D721Med (cell line): ENCODE results near the gene GNRH2.
"Not testable (repeated sequence)": the region's sequence is repeated elsewhere in the genome, so short reads cannot be mapped to it uniquely, and the experiment has no call there.

Experiments
- DNase-seq: peaks from one replicate; pipeline ENCODE4 v3.0.0; 2011; ENCODE audit warnings: low spot score; ENCODE audit not compliant: insufficient read length
- FAIRE-seq: peaks from 2 replicates; lab custom pipeline; 2011; peaks lifted over from hg19 to GRCh38; lab: Jason Lieb, UNC
- TF ChIP-seq, protein P1 (sequence below): IDR thresholded peaks from 2 replicates; pipeline ENCODE4 v1.5.1; 2012; ENCODE audit warnings: mild to moderate bottlenecking, control low read depth; ENCODE audit not compliant: insufficient read depth; ENCODE audit errors: missing control alignments

Gene GNRH2

DNA sequence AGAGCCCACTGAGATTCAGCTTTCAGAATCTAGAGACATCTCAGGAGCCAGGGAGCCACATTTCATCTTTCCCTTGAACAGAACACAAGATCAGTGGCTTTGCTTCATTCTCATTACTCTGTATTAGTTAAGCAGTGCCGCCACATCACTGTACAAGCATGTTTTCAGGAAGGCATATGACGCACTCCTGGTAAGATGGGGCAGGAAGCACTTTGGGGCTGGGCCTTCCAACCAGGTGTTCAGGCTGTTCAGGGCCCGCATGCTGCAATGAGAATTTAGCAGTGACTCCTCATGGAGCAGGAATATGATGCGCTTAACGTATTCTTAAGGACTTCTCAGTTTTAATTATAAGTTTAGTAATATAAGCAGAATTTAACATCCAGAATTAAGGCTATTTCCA lies 29.7 kb upstream of the GNRH2 start:
- FAIRE-seq (no peak), DNase-seq (no peak)
- TF ChIP-seq, protein P1, sequence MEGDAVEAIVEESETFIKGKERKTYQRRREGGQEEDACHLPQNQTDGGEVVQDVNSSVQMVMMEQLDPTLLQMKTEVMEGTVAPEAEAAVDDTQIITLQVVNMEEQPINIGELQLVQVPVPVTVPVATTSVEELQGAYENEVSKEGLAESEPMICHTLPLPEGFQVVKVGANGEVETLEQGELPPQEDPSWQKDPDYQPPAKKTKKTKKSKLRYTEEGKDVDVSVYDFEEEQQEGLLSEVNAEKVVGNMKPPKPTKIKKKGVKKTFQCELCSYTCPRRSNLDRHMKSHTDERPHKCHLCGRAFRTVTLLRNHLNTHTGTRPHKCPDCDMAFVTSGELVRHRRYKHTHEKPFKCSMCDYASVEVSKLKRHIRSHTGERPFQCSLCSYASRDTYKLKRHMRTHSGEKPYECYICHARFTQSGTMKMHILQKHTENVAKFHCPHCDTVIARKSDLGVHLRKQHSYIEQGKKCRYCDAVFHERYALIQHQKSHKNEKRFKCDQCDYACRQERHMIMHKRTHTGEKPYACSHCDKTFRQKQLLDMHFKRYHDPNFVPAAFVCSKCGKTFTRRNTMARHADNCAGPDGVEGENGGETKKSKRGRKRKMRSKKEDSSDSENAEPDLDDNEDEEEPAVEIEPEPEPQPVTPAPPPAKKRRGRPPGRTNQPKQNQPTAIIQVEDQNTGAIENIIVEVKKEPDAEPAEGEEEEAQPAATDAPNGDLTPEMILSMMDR = no peak

DNA sequence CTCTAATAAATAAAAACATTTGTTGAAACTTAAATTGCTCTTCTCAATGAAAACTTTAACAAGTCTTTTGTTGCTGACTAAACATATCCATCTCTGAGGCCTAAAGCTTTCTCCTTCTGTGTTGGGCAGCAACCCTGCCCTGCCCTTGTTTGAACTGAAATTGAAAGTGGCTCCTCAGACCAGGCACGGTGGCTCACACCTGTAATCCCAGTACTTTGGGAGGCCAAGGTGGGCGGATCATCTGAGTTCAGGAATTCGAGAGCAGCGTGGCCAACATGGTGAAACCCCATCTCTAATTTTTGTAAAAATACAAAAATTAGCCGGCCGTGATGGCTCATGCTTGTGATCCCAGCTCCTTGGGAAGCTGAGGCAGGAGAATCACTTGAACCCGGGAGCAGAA lies 29.2 kb upstream of the GNRH2 start:
- DNase-seq (no peak), FAIRE-seq (no peak)
- TF ChIP-seq, protein P1 = no peak

DNA sequence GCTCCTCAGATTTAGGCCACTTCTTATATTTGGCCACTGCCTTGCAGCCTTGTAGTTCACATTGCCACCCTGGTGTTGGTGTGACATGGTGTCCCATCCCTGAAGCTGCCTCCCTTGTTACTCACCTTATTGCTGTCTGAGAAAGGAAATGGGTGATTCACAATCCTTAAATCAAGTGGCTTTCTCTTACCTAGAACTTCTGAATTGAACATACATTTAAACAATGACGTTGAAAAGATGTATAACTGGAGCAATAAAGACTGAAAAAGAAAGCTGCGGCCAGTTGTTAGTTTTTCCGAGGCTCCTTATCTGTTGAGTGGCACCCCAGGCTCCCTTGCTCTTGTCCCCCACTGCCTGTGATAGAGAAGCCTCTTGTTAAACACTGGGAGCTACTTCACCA lies 28.8 kb upstream of the GNRH2 start:
- DNase-seq = no peak
- no peak for FAIRE-seq
- TF ChIP-seq, protein P1 = no peak

DNA sequence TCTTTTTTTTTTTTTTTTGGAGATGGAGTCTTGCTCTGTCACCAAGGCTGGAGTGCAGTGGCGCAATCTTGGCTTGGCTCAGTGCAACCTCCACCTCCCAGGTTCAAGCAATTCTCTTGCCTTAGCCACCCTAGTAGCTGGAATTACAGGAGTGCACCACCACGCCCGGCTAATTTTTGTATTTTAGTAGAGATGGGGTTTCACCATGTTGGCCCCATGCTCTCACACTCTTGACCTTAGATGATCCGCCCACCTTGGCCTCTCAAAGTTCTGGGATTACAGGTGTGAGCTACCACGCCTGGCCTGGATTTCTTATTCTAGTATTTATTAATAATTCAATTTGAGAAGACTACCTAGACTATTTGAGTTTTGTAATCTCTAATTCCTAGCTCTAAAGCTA lies 28.1 kb upstream of the GNRH2 start:
- not testable (repeated sequence) for DNase-seq, FAIRE-seq

DNA sequence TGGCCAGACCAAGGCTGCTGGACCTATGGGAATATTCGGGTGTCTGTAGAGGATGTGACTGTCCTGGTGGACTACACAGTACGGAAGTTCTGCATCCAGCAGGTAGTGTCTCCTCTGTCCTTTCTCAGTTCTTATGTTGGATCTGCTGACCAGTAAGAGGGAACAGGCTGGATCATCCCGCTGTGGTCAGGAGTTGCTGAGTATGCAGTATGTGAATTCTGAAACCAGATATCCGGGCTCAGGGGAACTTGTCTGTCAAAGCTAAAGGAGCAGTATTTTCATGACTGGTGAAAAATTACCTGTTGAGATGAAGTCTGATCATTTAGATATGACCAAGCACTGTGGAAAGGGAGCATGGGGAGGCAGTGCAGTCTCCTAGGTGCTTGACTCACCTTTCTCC lies 22.1 kb upstream of the GNRH2 start:
- TF ChIP-seq, protein P1 = no peak
- no peak for FAIRE-seq
- no peak for DNase-seq

DNA sequence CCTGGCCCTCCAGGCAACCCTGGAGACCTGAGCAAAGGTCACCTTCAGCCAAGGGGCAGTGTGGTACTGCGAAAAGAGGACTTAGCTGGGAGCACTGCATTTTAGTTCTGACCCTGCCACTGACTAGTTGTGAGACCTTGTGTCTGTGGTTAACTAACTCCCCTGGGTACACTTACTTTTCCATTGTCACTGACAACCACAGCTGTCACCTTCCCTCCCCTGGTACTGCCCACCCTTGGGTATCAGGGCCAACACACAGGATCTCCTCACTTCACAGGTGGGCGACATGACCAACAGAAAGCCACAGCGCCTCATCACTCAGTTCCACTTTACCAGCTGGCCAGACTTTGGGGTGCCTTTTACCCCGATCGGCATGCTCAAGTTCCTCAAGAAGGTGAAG lies 21.6 kb upstream of the GNRH2 start:
- no peak for FAIRE-seq
- no peak for DNase-seq
- TF ChIP-seq, protein P1 = no peak

DNA sequence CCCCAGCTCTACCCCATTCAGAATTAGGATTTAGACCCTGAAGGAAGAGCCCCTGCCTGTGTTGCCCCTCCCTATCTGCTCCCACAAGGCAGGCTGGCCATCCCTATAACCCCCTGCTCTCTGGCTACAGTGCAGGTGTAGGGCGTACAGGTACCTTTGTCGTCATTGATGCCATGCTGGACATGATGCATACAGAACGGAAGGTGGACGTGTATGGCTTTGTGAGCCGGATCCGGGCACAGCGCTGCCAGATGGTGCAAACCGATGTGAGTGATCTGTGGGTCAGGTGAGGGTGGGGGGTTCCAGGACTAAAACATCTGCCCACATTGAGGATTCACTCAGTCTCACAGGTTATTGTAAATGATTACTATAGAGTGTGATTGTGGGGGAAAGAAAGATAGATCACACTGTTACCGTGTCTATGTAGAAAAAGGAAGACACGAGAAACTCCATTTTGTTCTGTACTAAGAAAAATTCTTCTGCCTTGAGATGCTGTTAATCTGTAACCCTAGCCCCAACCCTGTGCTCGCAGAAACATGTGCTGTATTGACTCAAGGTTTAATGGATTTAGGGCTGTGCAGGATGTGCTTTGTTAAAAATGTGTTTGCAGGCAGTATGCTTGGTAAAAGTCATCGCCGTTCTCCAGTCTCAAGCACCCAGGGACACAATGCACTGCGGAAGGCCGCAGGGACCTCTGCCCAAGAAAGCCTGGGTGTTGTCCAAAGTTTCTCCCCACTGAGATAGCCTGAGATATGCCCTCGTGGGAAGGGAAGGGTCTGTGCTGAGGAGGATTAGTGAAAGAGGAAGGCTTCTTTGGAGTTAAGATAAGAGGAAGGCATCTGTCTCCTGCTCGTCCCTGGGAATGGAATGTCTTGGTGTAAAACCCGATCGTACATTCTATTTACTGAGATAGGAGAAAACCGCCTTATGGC lies 20.6 kb upstream of the GNRH2 start:
- not testable (repeated sequence) for FAIRE-seq, DNase-seq

DNA sequence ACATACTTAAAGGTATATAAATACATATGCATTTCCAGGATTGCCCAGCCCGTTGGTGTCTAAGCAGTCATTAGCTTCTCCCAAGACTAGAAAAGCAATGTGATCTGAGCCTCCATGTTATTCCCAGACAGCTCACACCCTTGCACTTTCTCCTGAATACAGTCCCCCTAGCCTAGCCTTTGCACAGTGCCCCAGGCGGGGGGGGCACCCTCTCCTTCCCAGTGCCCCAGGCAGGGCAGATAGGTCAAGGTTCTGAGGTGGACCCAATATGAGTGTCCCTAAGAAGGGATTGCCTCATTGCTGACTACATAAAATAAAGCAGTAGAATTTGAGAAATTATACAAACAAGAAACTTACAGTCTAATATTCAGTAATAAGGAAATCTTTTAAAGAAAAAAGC lies 15.4 kb upstream of the GNRH2 start:
- FAIRE-seq = no peak
- no peak for DNase-seq
- TF ChIP-seq, protein P1 = no peak
